Hepatic stellate cell (primary cell): ENCODE results near the gene LCOR.
"Not testable (repeated sequence)": the region's sequence is repeated elsewhere in the genome, so short reads cannot be mapped to it uniquely, and the experiment has no call there.

Experiments used
- DNase-seq: peaks from one replicate; pipeline ENCODE4 v3.0.0; 2011; ENCODE audit warnings: low spot score

LCOR gene

DNA sequence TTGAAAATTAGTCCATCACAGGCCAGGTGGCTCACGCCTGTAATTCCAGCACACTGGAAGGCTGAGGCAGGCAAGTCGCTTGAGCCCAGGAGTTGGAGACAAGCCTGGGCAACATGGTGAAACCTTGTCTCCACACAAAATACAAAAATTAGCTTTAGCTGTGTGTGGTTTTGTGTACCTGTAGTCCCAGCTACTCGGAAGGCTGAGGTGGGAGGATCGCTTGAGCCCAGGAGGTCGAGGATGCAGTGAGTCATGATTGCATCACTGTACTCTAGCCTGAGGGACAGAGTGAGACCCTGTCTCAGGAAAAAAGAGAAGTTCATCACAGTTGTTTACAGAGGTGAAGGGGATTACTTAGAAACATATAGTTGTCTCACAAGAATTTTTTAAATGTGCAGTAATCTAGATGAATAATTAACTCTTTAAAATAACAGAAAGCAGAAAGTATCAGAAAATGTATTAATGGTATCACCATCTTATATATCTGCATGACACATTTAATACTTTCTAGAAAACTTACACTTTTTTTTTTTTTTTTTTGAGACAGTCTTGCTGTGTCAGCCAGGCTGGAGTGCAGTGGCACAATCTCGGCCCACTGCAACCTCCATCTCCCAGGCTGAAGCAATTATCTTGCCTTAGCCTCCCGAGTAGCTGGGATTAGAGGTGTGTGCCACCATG is 8.9 kb downstream of the LCOR start:
- no peak for DNase-seq

DNA sequence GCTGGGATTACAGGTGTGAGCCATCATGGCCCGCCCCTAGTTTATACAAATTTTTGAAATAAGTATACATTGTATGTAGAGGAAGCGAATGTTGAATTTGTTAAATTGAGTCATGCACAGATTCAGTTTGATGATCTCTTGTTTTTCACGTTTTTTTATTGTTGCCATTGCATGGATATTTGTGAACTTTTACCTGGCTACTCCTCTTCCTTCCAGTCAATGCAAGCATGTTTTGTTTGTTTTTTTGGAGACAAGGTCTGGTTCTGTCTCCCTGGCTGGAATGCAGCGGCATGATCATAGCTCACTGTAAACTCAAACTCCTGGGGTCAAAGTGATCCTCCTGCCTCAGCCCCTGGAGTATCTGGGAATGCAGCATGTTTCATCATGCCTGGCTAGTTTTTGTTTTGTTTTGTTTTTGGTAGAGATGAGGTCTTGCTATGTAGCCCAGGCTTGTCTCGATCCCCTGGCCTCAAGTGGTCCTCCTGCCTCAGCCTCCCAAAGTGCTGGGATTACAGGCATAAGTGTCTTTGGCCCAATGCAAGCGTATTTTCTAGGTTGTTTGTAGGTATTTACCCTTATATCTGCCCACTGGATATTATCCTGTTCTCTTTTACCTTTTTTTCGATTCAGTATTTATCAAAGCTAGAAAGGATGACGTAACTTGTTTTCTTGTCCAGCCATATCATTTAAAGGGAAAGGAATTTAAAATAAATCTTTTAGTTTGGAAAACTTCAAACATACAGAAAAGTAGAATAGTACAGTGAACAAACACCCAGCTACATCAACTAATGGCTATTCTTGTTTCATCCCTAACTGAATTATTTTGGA is 11.0 kb downstream of the LCOR start:
- DNase-seq: no peak

DNA sequence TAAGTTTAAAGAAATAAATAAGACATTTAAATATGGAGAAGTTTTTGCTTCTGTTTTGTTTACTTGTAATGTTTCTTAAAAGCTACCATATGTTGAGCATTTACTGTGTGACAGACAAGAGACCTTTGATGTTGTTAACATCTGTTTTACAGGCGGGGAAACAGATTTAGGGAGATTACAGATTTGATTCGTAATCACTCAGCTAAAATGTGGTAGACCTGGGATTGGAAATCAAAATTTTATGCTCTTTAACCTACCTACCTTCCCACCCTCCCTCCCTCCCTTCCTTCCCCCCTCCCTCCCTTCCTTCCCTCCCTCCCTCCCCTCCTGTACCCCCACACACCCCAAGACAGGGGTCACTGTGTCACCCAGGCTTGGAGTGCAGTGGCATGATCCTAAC is 11.7 kb downstream of the LCOR start:
- no peak for DNase-seq

- no peak for DNase-seq
These were observed 14.3 kb downstream of the LCOR start for GRCh38 chr10:96846395-96846794.

- no peak for DNase-seq
These were observed 14.8 kb downstream of the LCOR start for GRCh38 chr10:96846926-96847325.

- not testable (repeated sequence) for DNase-seq
These were observed 15.3 kb downstream of the LCOR start for GRCh38 chr10:96847356-96847755.

DNA sequence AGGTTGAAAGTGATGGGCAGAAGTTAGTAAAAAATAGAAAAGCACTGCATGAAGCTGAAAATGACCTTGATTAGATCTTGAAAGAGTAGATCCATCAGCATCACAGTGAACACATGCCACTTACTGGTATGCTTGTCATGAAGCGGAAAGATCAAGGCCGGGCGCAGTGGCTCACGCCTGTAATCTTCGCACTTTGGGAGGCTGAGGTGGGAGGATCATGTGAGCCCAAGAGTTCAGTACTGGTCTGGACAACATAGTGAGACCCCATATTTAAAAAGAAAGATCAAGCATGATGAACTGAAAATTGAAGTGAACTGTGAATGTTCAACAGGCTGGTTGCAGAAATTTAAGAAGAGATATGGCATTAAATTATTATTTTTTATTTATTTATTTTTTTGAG is 18.0 kb downstream of the LCOR start:
- DNase-seq: no peak

- peak; percentile 76 for DNase-seq
These were observed 18.7 kb downstream of the LCOR start for GRCh38 chr10:96850825-96851224.

DNA sequence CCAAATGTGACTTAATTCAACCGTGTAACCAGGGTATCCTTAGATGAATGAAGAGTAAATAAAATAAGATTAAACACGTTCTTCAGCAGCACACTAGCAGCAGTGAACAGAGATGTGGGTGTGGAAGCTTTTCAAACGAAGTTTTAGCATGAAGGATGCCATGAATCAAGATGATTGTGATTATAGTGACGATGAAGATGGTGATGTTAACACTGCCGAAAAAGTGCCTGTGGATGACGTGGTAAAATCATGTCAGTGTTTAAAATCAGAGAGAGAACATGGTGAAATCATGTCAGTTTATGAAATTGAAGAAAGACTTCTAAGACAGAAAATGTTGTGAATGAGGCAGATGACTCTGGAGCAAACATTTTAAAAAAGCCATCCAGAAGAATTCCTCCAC is 19.2 kb downstream of the LCOR start:
- no peak for DNase-seq

GRCh38 chr10:96856317-96856716 is 24.2 kb downstream of the LCOR start:
- no peak for DNase-seq

DNA sequence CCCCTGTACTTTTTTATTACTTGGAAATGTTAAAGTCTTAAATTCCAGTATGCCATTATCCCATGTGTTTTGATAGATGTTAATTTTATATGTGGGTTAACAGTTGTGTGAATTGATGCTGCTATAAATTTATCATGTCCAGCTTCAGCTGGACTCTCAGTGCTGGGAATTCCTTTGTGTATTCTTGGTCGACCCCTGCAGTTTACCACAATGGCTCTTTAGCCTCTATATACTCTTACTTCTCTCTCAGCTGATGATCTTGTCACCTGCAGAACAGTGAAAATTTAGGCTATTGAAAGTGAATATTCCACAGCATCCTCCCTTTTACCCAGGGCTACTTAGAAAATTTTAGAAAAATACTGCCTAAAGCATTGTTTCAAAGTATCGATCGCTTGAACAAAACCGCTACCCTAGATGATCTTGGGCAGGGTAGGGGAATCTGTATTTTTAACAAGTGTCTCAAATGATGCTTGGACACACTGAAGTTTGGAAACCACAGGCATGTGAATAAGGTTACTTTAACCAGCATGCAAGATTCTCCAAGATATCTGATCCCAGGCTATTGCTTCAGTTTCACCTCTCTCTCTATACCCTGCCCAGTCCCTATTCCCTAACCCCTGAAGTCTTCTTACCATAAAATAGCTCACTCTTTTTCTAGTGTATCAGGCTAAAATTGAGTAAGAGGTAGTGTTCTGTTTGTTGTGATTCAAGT is 25.4 kb downstream of the LCOR start:
- DNase-seq: no peak

GRCh38 chr10:96858038-96858705 is 26.1 kb downstream of the LCOR start:
- no peak for DNase-seq

DNA sequence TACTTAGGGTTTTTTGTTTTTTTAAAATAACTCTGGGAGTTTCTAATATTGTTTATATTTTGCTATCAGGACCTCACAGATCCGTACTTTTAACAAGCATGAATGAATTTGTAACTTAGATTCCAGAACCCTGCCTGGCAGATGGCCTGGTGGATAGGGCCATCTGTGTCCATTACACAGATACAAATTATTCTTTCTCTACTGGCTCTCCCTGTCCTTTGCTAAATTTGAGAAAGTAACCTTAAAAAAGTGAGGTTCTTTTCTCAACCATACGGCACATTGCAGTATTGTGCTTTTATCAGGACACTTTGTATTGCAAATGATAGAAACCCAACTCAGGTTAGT is 26.6 kb downstream of the LCOR start:
- no peak for DNase-seq

- no peak for DNase-seq
These were observed 28.7 kb downstream of the LCOR start for GRCh38 chr10:96860631-96861277.

- DNase-seq: peak; percentile 15
These were observed 31.9 kb downstream of the LCOR start for GRCh38 chr10:96863922-96864543.

GRCh38 chr10:96873086-96873485 is 41.0 kb downstream of the LCOR start:
- DNase-seq: no peak

- DNase-seq: no peak
These were observed 41.8 kb downstream of the LCOR start for GRCh38 chr10:96873756-96874467.

DNA sequence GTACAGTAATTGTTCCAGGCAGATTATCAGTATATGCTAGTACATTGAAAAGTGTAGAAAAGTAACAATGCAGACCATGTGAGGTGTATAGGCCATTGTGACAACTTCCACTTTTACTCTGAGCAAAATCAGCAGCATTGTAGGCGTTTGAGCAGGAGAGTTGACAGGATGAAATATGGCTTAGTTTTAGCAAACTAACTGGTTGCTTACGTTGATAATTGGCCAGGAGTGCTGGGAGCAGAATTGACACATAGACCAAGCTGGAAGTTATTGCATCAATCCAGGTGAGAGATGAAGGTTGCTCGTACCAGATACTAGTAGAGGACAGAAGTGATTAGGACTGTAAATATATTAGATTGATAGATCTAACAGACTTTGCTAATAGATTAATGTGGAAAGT is 46.0 kb downstream of the LCOR start:
- DNase-seq: no peak

GRCh38 chr10:96880575-96880974 is 48.5 kb downstream of the LCOR start:
- no peak for DNase-seq

DNA sequence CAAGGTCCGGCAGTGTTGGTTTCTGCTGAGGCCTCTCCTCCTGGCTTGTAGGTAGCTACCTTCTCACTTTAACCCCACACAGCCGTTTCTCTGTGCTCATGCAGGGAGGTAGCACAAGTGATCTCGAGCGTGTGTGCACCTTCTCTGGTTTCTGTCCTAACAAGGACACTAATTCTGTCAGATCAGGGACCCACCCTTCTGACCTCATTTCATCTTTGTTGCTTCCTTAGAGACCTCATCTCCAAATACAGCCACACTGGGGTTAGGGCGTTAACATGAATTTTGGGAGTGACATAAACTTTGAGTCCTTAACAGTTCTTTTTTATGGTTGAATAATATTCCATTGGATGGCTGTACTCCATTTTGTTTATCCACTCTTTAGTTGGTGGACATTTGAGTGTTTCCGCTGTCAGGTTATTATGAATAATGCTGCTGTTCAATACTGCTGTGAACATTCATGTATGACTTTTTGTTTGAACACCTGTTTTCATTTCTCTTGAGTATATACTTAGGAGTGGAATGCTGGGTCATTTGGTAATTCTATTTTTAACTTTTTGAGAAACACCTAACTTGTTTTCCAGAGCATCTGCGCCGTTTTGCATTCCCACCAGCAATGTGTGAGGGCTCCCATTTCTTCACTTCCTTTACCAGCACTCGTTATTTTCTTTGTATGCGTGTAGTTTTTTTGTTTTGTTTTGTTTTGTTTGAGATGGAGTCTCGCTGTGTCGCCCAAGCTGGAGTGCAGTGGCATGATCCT is 57.5 kb downstream of the LCOR start:
- DNase-seq: no peak
